Glutamatergic neuron (in vitro differentiated cells): ENCODE data around the gene OOSP4A. TPM values are rescaled to one million over a fixed set of nuclear protein-coding genes. Genes with fewer than 3 reads are reported as not detected.

Source experiments
- DNase-seq: peaks from one replicate; pipeline ENCODE4 v3.0.0; 2022
- H3K27ac Mint-ChIP-seq: one replicate; pipeline ENCODE4 v1.8.0; 2020; ENCODE audit warnings: mild to moderate bottlenecking, mixed read lengths, inconsistent platforms; ENCODE audit not compliant: unreplicated experiment
- H3K27me3 Mint-ChIP-seq: one replicate; pipeline ENCODE4 v1.8.0; 2020; ENCODE audit warnings: mild to moderate bottlenecking, moderate library complexity, mixed read lengths, inconsistent platforms; ENCODE audit not compliant: unreplicated experiment
- H3K36me3 Mint-ChIP-seq: one replicate; pipeline ENCODE4 v1.8.0; 2020; ENCODE audit warnings: mild to moderate bottlenecking, mixed read lengths, inconsistent platforms; ENCODE audit not compliant: unreplicated experiment
- H3K4me1 Mint-ChIP-seq: one replicate; pipeline ENCODE4 v1.8.0; 2020; ENCODE audit warnings: mild to moderate bottlenecking, low read depth, mixed read lengths, inconsistent platforms; ENCODE audit not compliant: unreplicated experiment
- H3K4me3 Mint-ChIP-seq: one replicate; pipeline ENCODE4 v1.8.0; 2020; ENCODE audit warnings: mild to moderate bottlenecking, mixed read lengths, inconsistent platforms; ENCODE audit not compliant: unreplicated experiment
- H3K9me3 Mint-ChIP-seq: one replicate; pipeline ENCODE4 v1.8.0; 2020; ENCODE audit warnings: mild to moderate bottlenecking, moderate library complexity, mixed read lengths, inconsistent platforms; ENCODE audit not compliant: unreplicated experiment
- total RNA-seq: library from RNA; stranded (reverse); fragmentation: NEBNext Ultra II Directional; extraction: Animal tissue kit (Norgen Biotek cat#: 25700); gene quantifications from one replicate; pipeline ENCODE4 v1.2.1, GENCODE V29; 2021; ENCODE audit not compliant: unreplicated experiment
- TF ChIP-seq, protein P1 (sequence below): fragments of 200-600 bp; sonication (generic); IDR thresholded peaks from one replicate; pipeline ENCODE4 v1.5.0; 2021; ENCODE audit not compliant: partially characterized antibody, unreplicated experiment

OOSP4A gene
- total RNA-seq, 1 donor from 2014 or later, result not detected

DNA sequence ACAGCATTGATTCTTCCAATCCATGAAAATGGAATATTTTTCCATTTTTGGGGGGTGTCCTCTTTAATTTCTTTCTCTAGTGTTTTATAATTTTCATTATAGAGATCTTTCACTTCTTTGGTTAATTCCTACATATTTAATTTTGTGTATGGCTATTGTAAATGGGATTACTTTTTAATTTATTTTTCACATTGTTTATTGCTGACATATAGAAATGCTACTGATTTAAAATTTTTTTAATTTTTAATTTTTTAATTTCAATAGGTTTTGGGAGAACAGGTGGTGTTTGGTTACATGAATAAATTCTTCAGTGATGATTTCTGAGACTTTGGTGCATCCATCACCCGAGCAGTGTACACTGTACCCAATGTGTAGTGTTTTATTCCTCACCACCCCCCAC is 26.6 kb downstream of the OOSP4A start:
- Mint-ChIP-seq H3K4me3 (no peak overlapping the region), H3K9me3 (no peaks in the 10 kb centered on the region), H3K27me3 (peaks cover 2% of the 10 kb centered on the region), H3K36me3 (no peaks in the 10 kb centered on the region), H3K27ac (no peak overlapping the region), H3K4me1 (no peaks in the 10 kb centered on the region)
- DNase-seq, result no peak
- TF ChIP-seq, protein P1, sequence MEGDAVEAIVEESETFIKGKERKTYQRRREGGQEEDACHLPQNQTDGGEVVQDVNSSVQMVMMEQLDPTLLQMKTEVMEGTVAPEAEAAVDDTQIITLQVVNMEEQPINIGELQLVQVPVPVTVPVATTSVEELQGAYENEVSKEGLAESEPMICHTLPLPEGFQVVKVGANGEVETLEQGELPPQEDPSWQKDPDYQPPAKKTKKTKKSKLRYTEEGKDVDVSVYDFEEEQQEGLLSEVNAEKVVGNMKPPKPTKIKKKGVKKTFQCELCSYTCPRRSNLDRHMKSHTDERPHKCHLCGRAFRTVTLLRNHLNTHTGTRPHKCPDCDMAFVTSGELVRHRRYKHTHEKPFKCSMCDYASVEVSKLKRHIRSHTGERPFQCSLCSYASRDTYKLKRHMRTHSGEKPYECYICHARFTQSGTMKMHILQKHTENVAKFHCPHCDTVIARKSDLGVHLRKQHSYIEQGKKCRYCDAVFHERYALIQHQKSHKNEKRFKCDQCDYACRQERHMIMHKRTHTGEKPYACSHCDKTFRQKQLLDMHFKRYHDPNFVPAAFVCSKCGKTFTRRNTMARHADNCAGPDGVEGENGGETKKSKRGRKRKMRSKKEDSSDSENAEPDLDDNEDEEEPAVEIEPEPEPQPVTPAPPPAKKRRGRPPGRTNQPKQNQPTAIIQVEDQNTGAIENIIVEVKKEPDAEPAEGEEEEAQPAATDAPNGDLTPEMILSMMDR, result no peak

DNA sequence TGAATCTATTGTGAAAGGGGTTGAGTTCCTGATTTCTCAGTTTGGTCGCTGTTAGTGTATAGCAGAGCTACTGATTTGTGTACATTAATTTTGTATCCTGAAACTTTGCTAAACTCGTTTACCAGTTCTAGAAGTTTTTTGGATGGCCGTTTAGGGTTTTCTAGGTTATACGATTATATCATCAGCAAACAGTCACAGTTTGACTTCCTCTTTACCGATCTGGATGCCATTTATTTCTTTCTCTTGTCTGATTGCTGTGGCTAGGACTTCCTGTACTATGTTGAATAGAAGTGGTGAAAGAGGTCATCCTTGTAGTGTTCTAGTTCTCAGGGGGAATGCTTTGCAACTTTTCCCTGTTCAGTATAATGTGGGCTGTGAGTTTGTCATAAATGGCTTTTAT is 28.6 kb downstream of the OOSP4A start:
- no peaks in the 10 kb centered on the region for H3K36me3 Mint-ChIP-seq

DNA sequence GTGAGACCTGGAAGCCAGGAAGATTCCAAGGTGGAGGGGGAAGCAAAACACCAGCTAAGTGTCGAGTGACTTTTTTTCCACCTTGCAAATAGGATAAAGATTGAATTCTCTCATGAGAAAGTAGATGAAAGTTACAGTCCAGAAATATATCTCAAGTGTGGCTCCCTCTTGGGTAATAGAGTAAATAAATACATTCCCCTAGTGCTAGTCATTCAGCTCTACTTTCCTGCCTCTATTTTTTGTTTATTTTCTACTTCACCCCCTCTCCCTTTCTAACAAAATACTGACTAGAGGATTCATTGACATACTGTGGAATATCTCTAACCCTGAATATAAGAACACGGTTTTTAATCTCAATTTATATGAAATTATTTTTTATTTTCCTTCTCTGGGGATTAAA is 34.0 kb downstream of the OOSP4A start:
- Mint-ChIP-seq H3K27ac (no peak overlapping the region), H3K9me3 (no peaks in the 10 kb centered on the region), H3K4me3 (no peak overlapping the region), H3K27me3 (no peaks in the 10 kb centered on the region), H3K4me1 (no peaks in the 10 kb centered on the region), H3K36me3 (no peaks in the 10 kb centered on the region)
- DNase-seq, result no peak
- TF ChIP-seq, protein P1, result no peak

More for the DNA sequence above, 28.6 kb downstream of the OOSP4A start:
- Mint-ChIP-seq H3K27me3 (peaks cover 2% of the 10 kb centered on the region), H3K4me1 (no peaks in the 10 kb centered on the region), H3K9me3 (no peaks in the 10 kb centered on the region), H3K27ac (no peak overlapping the region), H3K4me3 (no peak overlapping the region)
- TF ChIP-seq, protein P1, result no peak
- no peak for DNase-seq

DNA sequence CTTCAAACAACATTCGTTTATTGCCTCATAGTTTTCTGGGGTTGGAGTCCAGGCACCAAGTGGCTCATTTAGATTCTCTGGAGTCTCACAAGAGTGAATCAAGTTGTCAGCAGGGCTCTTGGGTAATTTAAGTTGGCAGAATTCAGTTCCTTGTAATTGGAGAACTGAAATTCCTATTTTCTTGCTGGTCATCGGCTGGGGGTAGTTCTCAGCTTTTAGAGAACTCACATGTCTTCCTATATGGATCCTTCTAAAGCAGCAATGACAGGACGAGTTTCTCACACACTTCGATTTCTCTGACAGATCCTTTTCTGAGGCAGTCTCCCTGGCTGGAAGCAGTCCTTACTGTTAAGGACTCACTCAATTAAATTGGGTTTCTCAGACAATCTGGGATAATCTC is 35.9 kb downstream of the OOSP4A start:
- Mint-ChIP-seq H3K27me3 (no peaks in the 10 kb centered on the region), H3K36me3 (no peaks in the 10 kb centered on the region), H3K9me3 (no peaks in the 10 kb centered on the region), H3K4me3 (no peak overlapping the region), H3K4me1 (no peaks in the 10 kb centered on the region), H3K27ac (no peak overlapping the region)
- TF ChIP-seq, protein P1, result no peak
- no peak for DNase-seq

DNA sequence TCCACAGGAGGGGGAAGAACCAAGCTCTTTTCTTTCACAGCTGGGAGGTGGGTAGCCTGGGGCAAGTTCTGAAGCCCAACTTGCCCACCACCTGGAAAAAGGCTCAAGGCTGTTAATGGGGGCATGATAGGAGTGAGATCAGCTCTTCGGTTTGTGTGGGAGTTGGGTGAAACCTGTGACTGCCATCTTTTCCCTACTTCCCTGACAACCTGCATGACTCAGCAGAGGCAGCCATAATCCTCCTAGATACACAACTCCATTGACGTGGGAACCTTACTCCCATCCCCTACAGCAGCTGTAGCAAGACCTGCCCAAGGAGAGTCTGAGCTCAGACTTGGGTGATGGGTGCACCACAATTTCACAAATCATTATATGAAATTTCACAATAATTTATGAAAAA is 39.9 kb downstream of the OOSP4A start:
- no peak for DNase-seq
- Mint-ChIP-seq H3K27me3 (no peaks in the 10 kb centered on the region), H3K27ac (no peak overlapping the region), H3K36me3 (no peaks in the 10 kb centered on the region), H3K9me3 (no peaks in the 10 kb centered on the region), H3K4me3 (no peak overlapping the region), H3K4me1 (no peaks in the 10 kb centered on the region)
- TF ChIP-seq, protein P1, result no peak
